OCI-LY1 (cell line): ENCODE measurements around the gene KIF16B.

Experiments used
- H2AFZ ChIP-seq: fragments of 200-600 bp; sonication (generic), shearing (Covaris generic); 2 replicates; pipeline ENCODE4 v1.6.0; 2014; ENCODE audit warnings: antibody characterized with exemption, mild to moderate bottlenecking, low read length
- H3F3A ChIP-seq: fragments of 200-600 bp; sonication (generic), shearing (Covaris generic); 2 replicates; pipeline ENCODE4 v1.6.0; 2014; ENCODE audit warnings: mild to moderate bottlenecking, antibody characterized with exemption, low read length, moderate library complexity; ENCODE audit not compliant: insufficient read depth
- H3K27ac ChIP-seq: fragments of 200-600 bp; sonication (generic); 2 replicates; pipeline ENCODE4 v1.5.1; 2014; ENCODE audit warnings: low read length, mixed run types, mild to moderate bottlenecking, low read depth; ENCODE audit not compliant: poor library complexity, severe bottlenecking
- H3K27me3 ChIP-seq: fragments of 200-600 bp; sonication (generic); 2 replicates; pipeline ENCODE4 v1.6.0; 2014; ENCODE audit warnings: antibody characterized with exemption, mild to moderate bottlenecking, low read length, moderate library complexity; ENCODE audit not compliant: insufficient read depth
- H3K36me3 ChIP-seq: fragments of 200-600 bp; sonication (generic); 2 replicates; pipeline ENCODE4 v1.6.1; 2014; ENCODE audit warnings: mild to moderate bottlenecking, antibody characterized with exemption, low read length, moderate library complexity, mixed read lengths; ENCODE audit not compliant: insufficient read depth
- H3K4me1 ChIP-seq: fragments of 200-600 bp; sonication (generic); 2 replicates; pipeline ENCODE4 v1.5.1; 2014; ENCODE audit warnings: mild to moderate bottlenecking, low read length, moderate library complexity; ENCODE audit not compliant: insufficient read depth, severe bottlenecking
- H3K4me2 ChIP-seq: fragments of 200-600 bp; sonication (generic), shearing (Covaris generic); 2 replicates; pipeline ENCODE4 v1.6.1; 2014; ENCODE audit warnings: low read length
- H3K4me3 ChIP-seq: fragments of 200-600 bp; sonication (generic); 2 replicates; pipeline ENCODE4 v1.5.1; 2014; ENCODE audit warnings: low read length, low read depth, mild to moderate bottlenecking, mixed read lengths; ENCODE audit not compliant: poor library complexity, severe bottlenecking
- H3K79me2 ChIP-seq: fragments of 200-600 bp; shearing (Covaris generic); 2 replicates; pipeline ENCODE4 v1.6.1; 2016; ENCODE audit warnings: mixed run types, low read length, mixed read lengths; ENCODE audit not compliant: insufficient read depth
- H3K9ac ChIP-seq: fragments of 200-600 bp; sonication (generic), shearing (Covaris generic); 2 replicates; pipeline ENCODE4 v1.6.1; 2014; ENCODE audit warnings: mild to moderate bottlenecking, low read length, mixed read lengths
- H3K9me2 ChIP-seq: fragments of 200-600 bp; sonication (generic), shearing (Covaris generic); 2 replicates; pipeline ENCODE4 v1.6.1; 2014; ENCODE audit warnings: low read depth, mild to moderate bottlenecking, low read length, mixed read lengths
- H3K9me3 ChIP-seq: fragments of 200-600 bp; shearing (Covaris generic); 2 replicates; pipeline ENCODE4 v1.6.1; 2014; ENCODE audit warnings: low read length, mixed read lengths
- H4K20me1 ChIP-seq: fragments of 200-600 bp; sonication (generic), shearing (Covaris generic); 2 replicates; pipeline ENCODE4 v1.6.0; 2016; ENCODE audit warnings: mild to moderate bottlenecking, low read length; ENCODE audit not compliant: insufficient read depth
- EZH2 ChIP-seq: fragments of 200-600 bp; sonication (generic), shearing (Covaris generic); IDR thresholded peaks from 2 replicates; pipeline ENCODE4 v1.8.0; 2017; ENCODE audit warnings: borderline replicate concordance, mixed run types, mild to moderate bottlenecking, antibody characterized with exemption, low read length, moderate library complexity, mixed read lengths
- TF ChIP-seq, protein P1 (sequence below): fragments of 200-600 bp; sonication (generic), shearing (Covaris generic); IDR thresholded peaks from 2 replicates; pipeline ENCODE4 v1.5.1; 2017; ENCODE audit warnings: mild to moderate bottlenecking, antibody characterized with exemption, low read length, moderate library complexity, mixed read lengths

Gene KIF16B

DNA sequence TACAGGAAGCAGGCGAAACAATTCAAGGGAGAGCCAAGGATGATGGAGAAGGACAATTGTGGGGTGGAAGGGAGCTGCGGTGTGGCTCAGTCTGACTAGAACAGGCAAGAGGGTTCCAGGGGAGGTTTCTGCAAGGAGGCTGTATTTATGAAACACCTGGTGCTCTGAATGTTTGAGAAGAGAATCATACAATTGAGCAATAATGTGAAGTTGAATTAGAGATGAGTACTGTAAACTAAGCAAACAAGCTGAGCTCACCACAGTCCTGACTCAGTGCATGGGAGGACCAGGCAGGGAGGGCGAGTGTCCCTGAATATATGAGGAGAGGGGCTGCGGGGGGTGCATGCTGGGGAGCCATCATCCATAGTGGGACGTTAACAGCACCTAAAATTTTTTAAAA is 279.7 kb downstream of the KIF16B start:
- H3K27me3 ChIP-seq, result no peaks in the 10 kb centered on the region
- H2AFZ ChIP-seq, result no peak overlapping the region
- no peak overlapping the region for H3K4me3 ChIP-seq
- TF ChIP-seq EZH2, result no peak
- TF ChIP-seq, protein P1, sequence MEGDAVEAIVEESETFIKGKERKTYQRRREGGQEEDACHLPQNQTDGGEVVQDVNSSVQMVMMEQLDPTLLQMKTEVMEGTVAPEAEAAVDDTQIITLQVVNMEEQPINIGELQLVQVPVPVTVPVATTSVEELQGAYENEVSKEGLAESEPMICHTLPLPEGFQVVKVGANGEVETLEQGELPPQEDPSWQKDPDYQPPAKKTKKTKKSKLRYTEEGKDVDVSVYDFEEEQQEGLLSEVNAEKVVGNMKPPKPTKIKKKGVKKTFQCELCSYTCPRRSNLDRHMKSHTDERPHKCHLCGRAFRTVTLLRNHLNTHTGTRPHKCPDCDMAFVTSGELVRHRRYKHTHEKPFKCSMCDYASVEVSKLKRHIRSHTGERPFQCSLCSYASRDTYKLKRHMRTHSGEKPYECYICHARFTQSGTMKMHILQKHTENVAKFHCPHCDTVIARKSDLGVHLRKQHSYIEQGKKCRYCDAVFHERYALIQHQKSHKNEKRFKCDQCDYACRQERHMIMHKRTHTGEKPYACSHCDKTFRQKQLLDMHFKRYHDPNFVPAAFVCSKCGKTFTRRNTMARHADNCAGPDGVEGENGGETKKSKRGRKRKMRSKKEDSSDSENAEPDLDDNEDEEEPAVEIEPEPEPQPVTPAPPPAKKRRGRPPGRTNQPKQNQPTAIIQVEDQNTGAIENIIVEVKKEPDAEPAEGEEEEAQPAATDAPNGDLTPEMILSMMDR, result no peak
- H3K4me1 ChIP-seq, result no peaks in the 10 kb centered on the region
- no peaks in the 10 kb centered on the region for H3K79me2 ChIP-seq
- H3K27ac ChIP-seq, result no peak overlapping the region
- no peak overlapping the region for H3K4me2 ChIP-seq
- H3F3A ChIP-seq, result no peaks in the 10 kb centered on the region
- H3K9me2 ChIP-seq, result no peaks in the 10 kb centered on the region
- H3K9ac ChIP-seq, result no peak overlapping the region
- no peaks in the 10 kb centered on the region for H3K36me3 ChIP-seq
- H4K20me1 ChIP-seq, result no peaks in the 10 kb centered on the region
- no peaks in the 10 kb centered on the region for H3K9me3 ChIP-seq

DNA sequence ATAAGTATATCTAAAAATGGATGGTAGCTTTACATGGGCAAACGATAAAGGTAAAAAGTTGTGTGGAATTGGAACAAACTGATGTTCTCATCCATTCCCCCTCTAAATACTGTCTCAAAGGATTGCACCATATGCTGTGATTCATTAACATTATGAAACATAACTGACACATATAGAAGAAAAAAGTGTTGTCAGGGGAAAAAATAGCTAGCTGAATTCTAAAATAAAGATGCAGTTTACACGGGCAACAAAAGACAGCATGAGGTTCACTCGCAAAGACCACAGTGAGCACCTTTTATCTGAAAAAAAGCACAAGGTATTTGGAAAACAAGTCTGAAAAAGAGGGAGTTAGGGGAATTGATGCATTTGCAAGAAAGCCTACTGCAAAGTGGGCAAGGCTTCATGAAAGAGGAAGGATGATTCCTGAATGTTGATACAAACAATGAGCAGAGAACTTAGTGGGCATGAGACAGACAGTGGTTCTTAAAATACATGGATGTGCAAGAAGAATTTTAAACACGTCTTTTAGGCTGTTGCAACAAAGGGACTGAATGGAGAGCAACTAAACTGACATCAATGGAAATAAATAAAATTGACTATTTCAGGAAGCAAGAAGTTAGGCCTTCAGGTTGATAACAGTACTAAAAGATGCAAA is 280.9 kb downstream of the KIF16B start:
- H4K20me1 ChIP-seq, result no peaks in the 10 kb centered on the region
- no peak overlapping the region for H3K4me2 ChIP-seq
- H3K9me2 ChIP-seq, result no peaks in the 10 kb centered on the region
- TF ChIP-seq EZH2, result no peak
- TF ChIP-seq, protein P1, result no peak
- H3K79me2 ChIP-seq, result no peaks in the 10 kb centered on the region
- no peaks in the 10 kb centered on the region for H3F3A ChIP-seq
- no peak overlapping the region for H3K9ac ChIP-seq
- H3K27ac ChIP-seq, result no peak overlapping the region
- no peak overlapping the region for H2AFZ ChIP-seq
- no peaks in the 10 kb centered on the region for H3K4me1 ChIP-seq
- no peaks in the 10 kb centered on the region for H3K27me3 ChIP-seq
- H3K4me3 ChIP-seq, result no peak overlapping the region
- H3K9me3 ChIP-seq, result no peaks in the 10 kb centered on the region
- no peaks in the 10 kb centered on the region for H3K36me3 ChIP-seq

DNA sequence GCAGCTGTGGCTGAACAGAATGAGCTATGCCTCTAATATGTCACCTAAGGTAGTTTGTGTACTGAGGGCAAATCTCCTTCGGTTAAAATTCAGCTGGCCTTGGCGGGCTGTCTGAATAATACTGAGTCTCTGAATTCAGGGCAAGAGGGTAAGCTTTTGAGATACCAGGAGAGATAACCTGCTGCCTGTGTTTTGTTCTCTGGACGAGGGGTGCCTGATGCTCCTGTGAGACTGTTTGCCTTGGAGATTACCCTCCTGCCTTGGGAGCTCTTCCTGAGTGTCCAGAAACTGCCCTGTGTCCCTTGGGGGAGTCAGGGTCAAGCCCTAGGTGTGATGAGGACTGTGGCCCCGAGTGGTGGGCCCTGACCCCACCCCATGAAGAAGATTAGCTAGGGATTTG is 282.9 kb downstream of the KIF16B start:
- H3K4me2 ChIP-seq, result no peak overlapping the region
- H3K4me1 ChIP-seq, result no peaks in the 10 kb centered on the region
- no peaks in the 10 kb centered on the region for H3K36me3 ChIP-seq
- no peak overlapping the region for H3K4me3 ChIP-seq
- no peak overlapping the region for H3K9ac ChIP-seq
- H3K9me2 ChIP-seq, result no peaks in the 10 kb centered on the region
- H3F3A ChIP-seq, result no peaks in the 10 kb centered on the region
- H4K20me1 ChIP-seq, result no peaks in the 10 kb centered on the region
- H3K27me3 ChIP-seq, result no peaks in the 10 kb centered on the region
- no peak overlapping the region for H2AFZ ChIP-seq
- no peak overlapping the region for H3K27ac ChIP-seq
- H3K9me3 ChIP-seq, result no peaks in the 10 kb centered on the region
- TF ChIP-seq, protein P1, result no peak
- no peaks in the 10 kb centered on the region for H3K79me2 ChIP-seq
